Neuronal stem cell (in vitro differentiated cells): Measurements from ENCODE around the gene NRXN3.

ENCODE experiments used
- DNase-seq: peaks from one replicate; pipeline ENCODE4 v3.0.0-alpha.2; 2013; ENCODE audit warnings: low spot score
- H2AFZ ChIP-seq: one replicate; pipeline ENCODE4 v1.6.1; 2013; ENCODE audit warnings: mild to moderate bottlenecking, low read length, inconsistent platforms
- H2AK5ac ChIP-seq: 2 replicates; pipeline ENCODE4 v1.6.1; 2013; ENCODE audit warnings: low read depth, mild to moderate bottlenecking, inconsistent platforms, low read length, moderate library complexity, mixed read lengths
- H2BK120ac ChIP-seq: 2 replicates; pipeline ENCODE4 v1.6.1; 2013; ENCODE audit warnings: low read depth, mild to moderate bottlenecking, inconsistent platforms, low read length, moderate library complexity, mixed read lengths
- H2BK12ac ChIP-seq: one replicate; pipeline ENCODE4 v1.6.1; 2013; ENCODE audit warnings: low read length, inconsistent platforms
- H2BK15ac ChIP-seq: 2 replicates; pipeline ENCODE4 v1.6.1; 2013; ENCODE audit warnings: mild to moderate bottlenecking, low read length, inconsistent platforms, mixed read lengths
- H2BK5ac ChIP-seq: one replicate; pipeline ENCODE4 v1.6.1; 2013; ENCODE audit warnings: inconsistent platforms, mild to moderate bottlenecking, low read length, moderate library complexity
- H3K14ac ChIP-seq: one replicate; pipeline ENCODE4 v1.6.1; 2013; ENCODE audit warnings: low read length, inconsistent platforms
- H3K18ac ChIP-seq: 2 replicates; pipeline ENCODE4 v1.6.1; 2013; ENCODE audit warnings: low read length, inconsistent platforms
- H3K23ac ChIP-seq: 2 replicates; pipeline ENCODE4 v1.6.1; 2013; ENCODE audit warnings: low read depth, mild to moderate bottlenecking, mixed read lengths, low read length, inconsistent platforms; ENCODE audit not compliant: poor library complexity
- H3K27ac ChIP-seq: replicated peaks from 3 replicates; pipeline ENCODE4 v1.5.1; 2013; ENCODE audit warnings: low read length, inconsistent platforms
- H3K27me3 ChIP-seq, 3 experiments: 2 replicates each; pipeline ENCODE4 v1.6.1; 2013; ENCODE audit warnings: low read length in 3 of 3, mild to moderate bottlenecking in 2 of 3, inconsistent platforms in 1 of 3, low read depth in 1 of 3, mixed read lengths in 1 of 3, moderate library complexity in 1 of 3; ENCODE audit not compliant: control insufficient read depth in 3 of 3, insufficient read depth in 3 of 3
- H3K36me3 ChIP-seq, 2 donors: replicated peaks in 1 of 2; 2 replicates each; pipeline ENCODE4 v1.6.1; 2013; ENCODE audit warnings: low read length in 2 of 2; ENCODE audit not compliant: control insufficient read depth in 2 of 2, insufficient read depth in 2 of 2
- H3K4ac ChIP-seq: 2 replicates; pipeline ENCODE4 v1.6.1; 2013; ENCODE audit warnings: inconsistent platforms, mild to moderate bottlenecking, low read length, moderate library complexity
- H3K4me1 ChIP-seq, 2 donors: 1 replicate in 1 of 2; 2 replicates in 1 of 2; pipeline ENCODE4 v1.6.1; 2013; ENCODE audit warnings: low read length in 2 of 2, low read depth in 1 of 2; ENCODE audit not compliant: control insufficient read depth in 2 of 2, insufficient read depth in 1 of 2
- H3K4me2 ChIP-seq: one replicate; pipeline ENCODE4 v1.6.1; 2013; ENCODE audit warnings: mild to moderate bottlenecking, low read length, inconsistent platforms; ENCODE audit not compliant: insufficient read depth, poor library complexity, severe bottlenecking
- H3K4me3 ChIP-seq, 2 donors: 2 replicates each; pipeline ENCODE4 v1.5.1; 2013; ENCODE audit warnings: low read length in 2 of 2, mild to moderate bottlenecking in 2 of 2, inconsistent platforms in 1 of 2, moderate library complexity in 1 of 2
- H3K79me1 ChIP-seq: one replicate; pipeline ENCODE4 v1.6.1; 2013; ENCODE audit warnings: low read depth, mild to moderate bottlenecking, inconsistent platforms, low read length, moderate library complexity
- H3K9ac ChIP-seq: one replicate; pipeline ENCODE4 v1.6.1; 2013; ENCODE audit warnings: mild to moderate bottlenecking, low read depth, low read length, inconsistent platforms; ENCODE audit not compliant: poor library complexity
- H3K9me3 ChIP-seq, 2 donors: replicated peaks in 1 of 2; 2 replicates each; pipeline versions ENCODE3 to v1.6.1; 2013; ENCODE audit warnings: low read length in 2 of 2, mild to moderate bottlenecking in 2 of 2, inconsistent platforms in 1 of 2, low read depth in 1 of 2, mixed read lengths in 1 of 2, moderate library complexity in 1 of 2; ENCODE audit not compliant: control insufficient read depth in 2 of 2, insufficient read depth in 1 of 2
- H4K8ac ChIP-seq: one replicate; pipeline ENCODE4 v1.6.1; 2013; ENCODE audit warnings: low read depth, mild to moderate bottlenecking, inconsistent platforms, low read length, moderate library complexity
- H4K91ac ChIP-seq: one replicate; pipeline ENCODE4 v1.6.1; 2013; ENCODE audit warnings: low read length, low read depth, mild to moderate bottlenecking, inconsistent platforms; ENCODE audit not compliant: poor library complexity
- WGBS, 2 donors: extraction: QIAGEN DNeasy Blood & Tissue Kit; methylation state at CpG; one replicate each; pipeline ENCODE4 v1.1.7; 2013; ENCODE audit warnings: missing lambda C conversion rate in 2 of 2, mixed read lengths in 1 of 2; ENCODE audit not compliant: insufficient read length in 2 of 2, insufficient replicate concordance in 1 of 2; ENCODE audit errors: extremely low coverage in 2 of 2; 5-methylcytosine and 5-hydroxymethylcytosine counted together

Gene NRXN3

DNA sequence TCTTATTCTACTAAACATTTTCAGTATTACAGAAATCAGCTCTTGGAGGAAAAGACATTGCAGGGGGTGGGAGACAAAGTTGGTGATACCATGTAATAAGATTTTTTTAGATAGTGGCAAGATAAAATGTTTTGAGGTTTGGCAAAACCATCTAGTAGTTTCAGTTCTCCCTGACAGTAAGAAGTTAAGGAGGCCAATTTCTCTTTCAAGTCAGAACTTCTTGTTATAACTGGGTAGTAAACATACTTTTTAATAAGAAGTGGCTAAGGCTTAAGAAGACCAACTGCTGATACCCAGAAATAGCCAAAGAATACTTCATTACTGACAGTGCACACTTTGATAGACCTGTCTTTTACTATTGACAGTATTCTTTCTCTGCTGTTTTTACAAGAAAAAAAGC is 1588.8 kb downstream of the NRXN3 start:
- no peak overlapping the region for H2BK120ac ChIP-seq
- H3K27ac ChIP-seq: no peak overlapping the region
- H2AK5ac ChIP-seq: no peak overlapping the region
- no peaks in the 10 kb centered on the region for H3K36me3 ChIP-seq
- no peak overlapping the region for H2BK5ac ChIP-seq
- no peak overlapping the region for H2AFZ ChIP-seq
- H4K91ac ChIP-seq: no peak overlapping the region
- no peak overlapping the region for H3K9ac ChIP-seq
- H3K14ac ChIP-seq: no peak overlapping the region
- H3K4me1 ChIP-seq: peaks cover 0 to 2% of the 10 kb centered on the region in 2 donors
- H3K9me3 ChIP-seq: peaks cover 2 to 3% of the 10 kb centered on the region in 2 donors
- no peaks in the 10 kb centered on the region for H3K27me3 ChIP-seq
- H3K18ac ChIP-seq: no peak overlapping the region
- H4K8ac ChIP-seq: no peak overlapping the region
- no peak for DNase-seq
- H2BK15ac ChIP-seq: no peak overlapping the region
- no peak overlapping the region for H3K4ac ChIP-seq
- no peak overlapping the region for H3K4me2 ChIP-seq
- no peak overlapping the region for H3K4me3 ChIP-seq
- no peak overlapping the region for H3K23ac ChIP-seq
- no peaks in the 10 kb centered on the region for H3K79me1 ChIP-seq
- no peak overlapping the region for H2BK12ac ChIP-seq

GRCh38 chr14:79764323-79764722 is 1594.2 kb downstream of the NRXN3 start:
- Histone ChIP-seq H3K27me3 (peaks cover 0 to 2% (median 0%) of the 10 kb centered on the region in 3 experiments), H2BK120ac (no peak overlapping the region), H2AFZ (no peak overlapping the region), H2AK5ac (no peak overlapping the region), H4K91ac (no peak overlapping the region), H4K8ac (no peak overlapping the region), H3K4me3 (no peak overlapping the region), H2BK15ac (no peak overlapping the region), H2BK12ac (no peak overlapping the region), H3K4me2 (no peak overlapping the region), H3K9me3 (peaks cover 0 to 10% of the 10 kb centered on the region in 2 donors), H3K36me3 (no peaks in the 10 kb centered on the region), H3K27ac (no peak overlapping the region), H3K79me1 (no peaks in the 10 kb centered on the region), H3K4me1 (no peaks in the 10 kb centered on the region), H3K14ac (no peak overlapping the region), H3K9ac (no peak overlapping the region), H3K18ac (no peak overlapping the region), H3K4ac (no peak overlapping the region), H2BK5ac (no peak overlapping the region), H3K23ac (no peak overlapping the region)
- no CpG with 5 or more reads among the region's 3 CpGs for WGBS, 2 donors
- no peak for DNase-seq

GRCh38 chr14:79766511-79766910 is 1596.3 kb downstream of the NRXN3 start:
- Histone ChIP-seq H4K91ac (no peak overlapping the region), H3K4me2 (no peak overlapping the region), H3K9ac (no peak overlapping the region), H3K27me3 (peaks cover 0 to 2% (median 0%) of the 10 kb centered on the region in 3 experiments), H2BK12ac (no peak overlapping the region), H4K8ac (no peak overlapping the region), H3K4me1 (no peaks in the 10 kb centered on the region), H3K27ac (no peak overlapping the region), H2BK120ac (no peak overlapping the region), H3K4ac (no peak overlapping the region), H2BK15ac (no peak overlapping the region), H2BK5ac (no peak overlapping the region), H2AK5ac (no peak overlapping the region), H3K14ac (no peak overlapping the region), H2AFZ (no peak overlapping the region), H3K4me3 (no peak overlapping the region), H3K36me3 (no peaks in the 10 kb centered on the region), H3K18ac (no peak overlapping the region), H3K23ac (no peak overlapping the region), H3K79me1 (no peaks in the 10 kb centered on the region), H3K9me3 (peaks cover 0 to 10% of the 10 kb centered on the region in 2 donors)
- WGBS, 2 donors: no CpG with 5 or more reads among the region's 2 CpGs
- no peak for DNase-seq

DNA sequence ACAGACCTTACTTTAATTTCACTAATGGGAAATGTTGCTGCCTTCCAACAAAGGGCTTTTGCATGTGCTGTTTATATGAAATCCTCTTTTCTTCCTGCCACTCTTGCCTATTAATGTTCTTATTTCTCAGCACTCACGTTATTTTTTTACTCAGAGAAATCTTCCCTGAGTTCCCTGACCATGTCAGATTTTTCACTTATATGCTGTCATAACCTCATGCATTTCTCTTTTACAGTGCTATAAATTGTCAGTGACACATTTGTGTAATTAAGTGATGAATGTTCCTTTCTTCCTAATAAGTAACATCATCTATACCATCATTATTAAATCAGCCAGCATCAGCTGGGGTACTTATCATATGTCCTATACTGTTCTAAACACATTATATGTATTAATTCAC is 1597.1 kb downstream of the NRXN3 start:
- H2BK12ac ChIP-seq: no peak overlapping the region
- H3K4me3 ChIP-seq: no peak overlapping the region
- no peak overlapping the region for H3K9ac ChIP-seq
- no peak overlapping the region for H3K4me2 ChIP-seq
- peaks cover 0 to 10% of the 10 kb centered on the region in 2 donors for H3K9me3 ChIP-seq
- H2BK15ac ChIP-seq: no peak overlapping the region
- no peaks in the 10 kb centered on the region for H3K4me1 ChIP-seq
- H2BK120ac ChIP-seq: no peak overlapping the region
- H3K79me1 ChIP-seq: no peaks in the 10 kb centered on the region
- WGBS, 2 donors: no CpG with 5 or more reads among the region's 1 CpG
- H2BK5ac ChIP-seq: no peak overlapping the region
- no peak overlapping the region for H3K18ac ChIP-seq
- DNase-seq: no peak
- no peak overlapping the region for H4K8ac ChIP-seq
- H3K36me3 ChIP-seq: no peaks in the 10 kb centered on the region
- no peak overlapping the region for H3K23ac ChIP-seq
- no peak overlapping the region for H2AFZ ChIP-seq
- no peak overlapping the region for H4K91ac ChIP-seq
- no peak overlapping the region for H2AK5ac ChIP-seq
- H3K27me3 ChIP-seq: peaks cover 0 to 2% (median 0%) of the 10 kb centered on the region in 3 experiments
- no peak overlapping the region for H3K4ac ChIP-seq
- no peak overlapping the region for H3K27ac ChIP-seq
- H3K14ac ChIP-seq: no peak overlapping the region
